Measurements from ENCODE around the gene GUCD1. TPM values are rescaled to one million over a fixed set of nuclear protein-coding genes. Genes with fewer than 3 reads are reported as not detected.
"Not testable (repeated sequence)": the region's sequence is repeated elsewhere in the genome, so short reads cannot be mapped to it uniquely, and the experiment has no call there.

Gene GUCD1
- total and polyA plus RNA-seq, 9 of the 15 experiments (the other 6 are each of a cell fraction or from before 2014, with no cell fraction given), result 31.5 to 67.8 (median 50.3) TPM

DNA sequence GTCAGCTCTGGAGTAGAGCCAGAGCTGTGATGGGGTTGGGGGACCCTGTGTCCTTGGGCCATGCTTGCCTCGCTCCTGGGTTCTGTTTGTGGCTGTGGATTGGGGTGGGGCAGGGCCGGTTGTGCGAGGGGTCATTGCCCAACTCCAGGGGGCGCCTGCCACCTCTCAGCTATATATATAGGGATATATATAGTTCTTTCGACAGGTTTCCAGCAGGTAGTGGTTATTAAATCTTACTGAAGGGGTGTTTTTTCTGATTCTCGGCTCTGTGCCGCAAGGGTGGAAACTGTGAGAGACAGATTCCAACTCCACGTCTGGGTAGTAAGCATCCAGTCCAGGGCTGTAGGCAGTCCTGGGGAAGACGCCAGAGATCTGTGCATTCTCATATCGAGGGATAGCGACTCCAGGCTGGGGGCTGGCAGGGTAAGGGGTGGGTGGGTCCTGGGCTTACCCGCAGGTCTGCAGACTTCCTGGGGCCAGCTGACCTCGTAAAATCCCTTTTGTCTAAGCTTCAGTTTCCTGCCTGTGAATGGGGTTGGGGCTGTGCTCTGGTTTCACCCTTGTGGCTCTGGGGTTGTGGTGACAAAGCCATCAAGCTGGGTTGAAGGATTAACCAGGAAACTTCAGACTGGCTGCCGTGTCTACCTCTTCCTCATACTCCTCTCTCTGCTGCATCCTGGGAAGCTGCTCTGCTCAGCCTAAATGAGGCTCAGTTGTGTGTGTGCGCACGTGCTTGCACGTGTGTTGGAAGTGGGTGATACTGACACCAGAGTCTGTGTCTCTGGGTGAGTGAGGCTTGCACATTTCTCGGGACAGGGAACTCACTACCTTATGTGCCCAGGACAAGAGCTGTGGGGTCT is 49.1 kb upstream of the GUCD1 start:
- intact Hi-C loops (cut with micrococcal nuclease); H4K20me1 ChIP-seq (replicated peaks; ENCODE audit: control insufficient read depth, insufficient read depth, low read length); H3K9me1 ChIP-seq (ENCODE audit: control insufficient read depth, insufficient read depth, low read length); H3K9me3 ChIP-seq (replicated peaks; ENCODE audit: control insufficient read depth, insufficient read depth, low read depth, low read length); CTCF ChIA-PET (ENCODE audit: low intra/inter-chr PET ratio); H3K79me2 ChIP-seq (ENCODE audit: control insufficient read depth, insufficient read depth, low read length); BruUV-seq (replicated peaks); H3K36me3 ChIP-seq (ENCODE audit: control insufficient read depth, insufficient read depth, low read length); H3K27me3 ChIP-seq (ENCODE audit: control insufficient read depth in 2 of 2, insufficient read depth in 2 of 2, low read length in 2 of 2): not testable (repeated sequence)
- Histone ChIP-seq H2AFZ (ENCODE audit: low read depth, low read length) (peak overlapping the region; percentile 92), H3K9ac (ENCODE audit: insufficient read depth in 1 of 2, low read depth in 2 of 2, low read length in 2 of 2) (peak overlapping the region in 1 of 2 experiments; percentile 58; a peak in 1 of 4 replicates), H3K4me1 (replicated peaks in 1 of 2; ENCODE audit: control insufficient read depth in 2 of 2, insufficient read depth in 2 of 2, low read length in 2 of 2) (peaks cover 2 to 27% of the 10 kb centered on the region in 2 experiments; a peak in 3 of 5 replicates), H3K4me2 (ENCODE audit: insufficient read depth, low read length) (peak overlapping the region; percentile 62), H3K27ac (ENCODE audit: extremely low read depth, low read depth, low read length) (peak overlapping the region; percentile 61; the same call in 2 of the 3 replicates), H3K4me3 (peak overlapping the region; percentile 29; the same call in 1 of the 2 replicates)
- ATAC-seq (peak; percentile 76), FAIRE-seq (peak; percentile 75), DNase-seq (ENCODE audit: extremely low read depth in 1 of 4, low spot score in 3 of 4) (peak in 1 of 4 experiments; percentile 49)
- in situ Hi-C loops (cut with MboI), result loop anchor here (5.0 kb wide), 1 partner anchor 927 kb away; no protein-coding TSS in a partner anchor
- POLR2A ChIA-PET, result interaction anchor here (1.1 kb wide), 1 partner anchor 11 kb away, joined by 3 read pairs; the partner anchor contains the start of gene LRRC75B
- WGBS (ENCODE audit: insufficient coverage, low coverage, missing lambda C conversion rate), result 2% methylated on average over 8 of the region's 18 CpGs
- TF ChIP-seq, protein P1, sequence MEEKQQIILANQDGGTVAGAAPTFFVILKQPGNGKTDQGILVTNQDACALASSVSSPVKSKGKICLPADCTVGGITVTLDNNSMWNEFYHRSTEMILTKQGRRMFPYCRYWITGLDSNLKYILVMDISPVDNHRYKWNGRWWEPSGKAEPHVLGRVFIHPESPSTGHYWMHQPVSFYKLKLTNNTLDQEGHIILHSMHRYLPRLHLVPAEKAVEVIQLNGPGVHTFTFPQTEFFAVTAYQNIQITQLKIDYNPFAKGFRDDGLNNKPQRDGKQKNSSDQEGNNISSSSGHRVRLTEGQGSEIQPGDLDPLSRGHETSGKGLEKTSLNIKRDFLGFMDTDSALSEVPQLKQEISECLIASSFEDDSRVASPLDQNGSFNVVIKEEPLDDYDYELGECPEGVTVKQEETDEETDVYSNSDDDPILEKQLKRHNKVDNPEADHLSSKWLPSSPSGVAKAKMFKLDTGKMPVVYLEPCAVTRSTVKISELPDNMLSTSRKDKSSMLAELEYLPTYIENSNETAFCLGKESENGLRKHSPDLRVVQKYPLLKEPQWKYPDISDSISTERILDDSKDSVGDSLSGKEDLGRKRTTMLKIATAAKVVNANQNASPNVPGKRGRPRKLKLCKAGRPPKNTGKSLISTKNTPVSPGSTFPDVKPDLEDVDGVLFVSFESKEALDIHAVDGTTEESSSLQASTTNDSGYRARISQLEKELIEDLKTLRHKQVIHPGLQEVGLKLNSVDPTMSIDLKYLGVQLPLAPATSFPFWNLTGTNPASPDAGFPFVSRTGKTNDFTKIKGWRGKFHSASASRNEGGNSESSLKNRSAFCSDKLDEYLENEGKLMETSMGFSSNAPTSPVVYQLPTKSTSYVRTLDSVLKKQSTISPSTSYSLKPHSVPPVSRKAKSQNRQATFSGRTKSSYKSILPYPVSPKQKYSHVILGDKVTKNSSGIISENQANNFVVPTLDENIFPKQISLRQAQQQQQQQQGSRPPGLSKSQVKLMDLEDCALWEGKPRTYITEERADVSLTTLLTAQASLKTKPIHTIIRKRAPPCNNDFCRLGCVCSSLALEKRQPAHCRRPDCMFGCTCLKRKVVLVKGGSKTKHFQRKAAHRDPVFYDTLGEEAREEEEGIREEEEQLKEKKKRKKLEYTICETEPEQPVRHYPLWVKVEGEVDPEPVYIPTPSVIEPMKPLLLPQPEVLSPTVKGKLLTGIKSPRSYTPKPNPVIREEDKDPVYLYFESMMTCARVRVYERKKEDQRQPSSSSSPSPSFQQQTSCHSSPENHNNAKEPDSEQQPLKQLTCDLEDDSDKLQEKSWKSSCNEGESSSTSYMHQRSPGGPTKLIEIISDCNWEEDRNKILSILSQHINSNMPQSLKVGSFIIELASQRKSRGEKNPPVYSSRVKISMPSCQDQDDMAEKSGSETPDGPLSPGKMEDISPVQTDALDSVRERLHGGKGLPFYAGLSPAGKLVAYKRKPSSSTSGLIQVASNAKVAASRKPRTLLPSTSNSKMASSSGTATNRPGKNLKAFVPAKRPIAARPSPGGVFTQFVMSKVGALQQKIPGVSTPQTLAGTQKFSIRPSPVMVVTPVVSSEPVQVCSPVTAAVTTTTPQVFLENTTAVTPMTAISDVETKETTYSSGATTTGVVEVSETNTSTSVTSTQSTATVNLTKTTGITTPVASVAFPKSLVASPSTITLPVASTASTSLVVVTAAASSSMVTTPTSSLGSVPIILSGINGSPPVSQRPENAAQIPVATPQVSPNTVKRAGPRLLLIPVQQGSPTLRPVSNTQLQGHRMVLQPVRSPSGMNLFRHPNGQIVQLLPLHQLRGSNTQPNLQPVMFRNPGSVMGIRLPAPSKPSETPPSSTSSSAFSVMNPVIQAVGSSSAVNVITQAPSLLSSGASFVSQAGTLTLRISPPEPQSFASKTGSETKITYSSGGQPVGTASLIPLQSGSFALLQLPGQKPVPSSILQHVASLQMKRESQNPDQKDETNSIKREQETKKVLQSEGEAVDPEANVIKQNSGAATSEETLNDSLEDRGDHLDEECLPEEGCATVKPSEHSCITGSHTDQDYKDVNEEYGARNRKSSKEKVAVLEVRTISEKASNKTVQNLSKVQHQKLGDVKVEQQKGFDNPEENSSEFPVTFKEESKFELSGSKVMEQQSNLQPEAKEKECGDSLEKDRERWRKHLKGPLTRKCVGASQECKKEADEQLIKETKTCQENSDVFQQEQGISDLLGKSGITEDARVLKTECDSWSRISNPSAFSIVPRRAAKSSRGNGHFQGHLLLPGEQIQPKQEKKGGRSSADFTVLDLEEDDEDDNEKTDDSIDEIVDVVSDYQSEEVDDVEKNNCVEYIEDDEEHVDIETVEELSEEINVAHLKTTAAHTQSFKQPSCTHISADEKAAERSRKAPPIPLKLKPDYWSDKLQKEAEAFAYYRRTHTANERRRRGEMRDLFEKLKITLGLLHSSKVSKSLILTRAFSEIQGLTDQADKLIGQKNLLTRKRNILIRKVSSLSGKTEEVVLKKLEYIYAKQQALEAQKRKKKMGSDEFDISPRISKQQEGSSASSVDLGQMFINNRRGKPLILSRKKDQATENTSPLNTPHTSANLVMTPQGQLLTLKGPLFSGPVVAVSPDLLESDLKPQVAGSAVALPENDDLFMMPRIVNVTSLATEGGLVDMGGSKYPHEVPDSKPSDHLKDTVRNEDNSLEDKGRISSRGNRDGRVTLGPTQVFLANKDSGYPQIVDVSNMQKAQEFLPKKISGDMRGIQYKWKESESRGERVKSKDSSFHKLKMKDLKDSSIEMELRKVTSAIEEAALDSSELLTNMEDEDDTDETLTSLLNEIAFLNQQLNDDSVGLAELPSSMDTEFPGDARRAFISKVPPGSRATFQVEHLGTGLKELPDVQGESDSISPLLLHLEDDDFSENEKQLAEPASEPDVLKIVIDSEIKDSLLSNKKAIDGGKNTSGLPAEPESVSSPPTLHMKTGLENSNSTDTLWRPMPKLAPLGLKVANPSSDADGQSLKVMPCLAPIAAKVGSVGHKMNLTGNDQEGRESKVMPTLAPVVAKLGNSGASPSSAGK (IDR thresholded peaks at IDR 0.05), result 0 out of 2 replicates have a peak, but pooled peaks have one; percentile 19
- TF ChIP-seq, protein P2, sequence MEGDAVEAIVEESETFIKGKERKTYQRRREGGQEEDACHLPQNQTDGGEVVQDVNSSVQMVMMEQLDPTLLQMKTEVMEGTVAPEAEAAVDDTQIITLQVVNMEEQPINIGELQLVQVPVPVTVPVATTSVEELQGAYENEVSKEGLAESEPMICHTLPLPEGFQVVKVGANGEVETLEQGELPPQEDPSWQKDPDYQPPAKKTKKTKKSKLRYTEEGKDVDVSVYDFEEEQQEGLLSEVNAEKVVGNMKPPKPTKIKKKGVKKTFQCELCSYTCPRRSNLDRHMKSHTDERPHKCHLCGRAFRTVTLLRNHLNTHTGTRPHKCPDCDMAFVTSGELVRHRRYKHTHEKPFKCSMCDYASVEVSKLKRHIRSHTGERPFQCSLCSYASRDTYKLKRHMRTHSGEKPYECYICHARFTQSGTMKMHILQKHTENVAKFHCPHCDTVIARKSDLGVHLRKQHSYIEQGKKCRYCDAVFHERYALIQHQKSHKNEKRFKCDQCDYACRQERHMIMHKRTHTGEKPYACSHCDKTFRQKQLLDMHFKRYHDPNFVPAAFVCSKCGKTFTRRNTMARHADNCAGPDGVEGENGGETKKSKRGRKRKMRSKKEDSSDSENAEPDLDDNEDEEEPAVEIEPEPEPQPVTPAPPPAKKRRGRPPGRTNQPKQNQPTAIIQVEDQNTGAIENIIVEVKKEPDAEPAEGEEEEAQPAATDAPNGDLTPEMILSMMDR (IDR thresholded peaks at IDR 0.05 in 2 of 3, conservative IDR thresholded peaks at IDR 0.05 in 1 of 3; ENCODE audit: insufficient read depth in 2 of 3, low read depth in 1 of 3, low read length in 3 of 3), result peak in 2 of 3 experiments; percentile 2 to 19; a peak in 2 of 6 replicates
- 0 out of 2 replicates have a peak, but pooled peaks have one; percentile 41 for TF ChIP-seq BHLHE40 (IDR thresholded peaks at IDR 0.05; ENCODE audit: low read length)
